ENCODE results near the gene RAN.

DNA sequence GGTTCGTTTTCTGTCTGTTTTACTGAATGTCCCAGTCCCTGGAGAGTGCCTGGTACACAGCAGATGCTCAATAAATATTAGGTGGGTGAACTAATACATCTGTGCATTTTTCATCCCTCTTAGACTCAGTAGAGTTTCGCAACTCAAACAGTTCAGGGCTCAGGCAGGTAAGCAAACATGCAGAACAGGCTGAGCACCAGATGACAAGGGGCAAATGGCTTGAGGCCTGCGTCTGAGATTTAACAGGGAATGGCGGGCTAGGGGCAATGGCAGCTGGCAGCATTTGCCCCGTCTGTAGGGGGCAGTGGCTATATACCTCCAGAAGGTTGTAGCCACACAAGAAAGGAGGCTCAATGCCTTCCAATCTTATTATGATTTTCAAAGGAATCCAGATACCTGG is 8.6 kb upstream of the RAN start:
- TF ChIP-seq, protein P1, sequence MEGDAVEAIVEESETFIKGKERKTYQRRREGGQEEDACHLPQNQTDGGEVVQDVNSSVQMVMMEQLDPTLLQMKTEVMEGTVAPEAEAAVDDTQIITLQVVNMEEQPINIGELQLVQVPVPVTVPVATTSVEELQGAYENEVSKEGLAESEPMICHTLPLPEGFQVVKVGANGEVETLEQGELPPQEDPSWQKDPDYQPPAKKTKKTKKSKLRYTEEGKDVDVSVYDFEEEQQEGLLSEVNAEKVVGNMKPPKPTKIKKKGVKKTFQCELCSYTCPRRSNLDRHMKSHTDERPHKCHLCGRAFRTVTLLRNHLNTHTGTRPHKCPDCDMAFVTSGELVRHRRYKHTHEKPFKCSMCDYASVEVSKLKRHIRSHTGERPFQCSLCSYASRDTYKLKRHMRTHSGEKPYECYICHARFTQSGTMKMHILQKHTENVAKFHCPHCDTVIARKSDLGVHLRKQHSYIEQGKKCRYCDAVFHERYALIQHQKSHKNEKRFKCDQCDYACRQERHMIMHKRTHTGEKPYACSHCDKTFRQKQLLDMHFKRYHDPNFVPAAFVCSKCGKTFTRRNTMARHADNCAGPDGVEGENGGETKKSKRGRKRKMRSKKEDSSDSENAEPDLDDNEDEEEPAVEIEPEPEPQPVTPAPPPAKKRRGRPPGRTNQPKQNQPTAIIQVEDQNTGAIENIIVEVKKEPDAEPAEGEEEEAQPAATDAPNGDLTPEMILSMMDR (IDR thresholded peaks at IDR 0.05) = no peak
- TF ChIP-seq SIN3A (IDR thresholded peaks at IDR 0.05; ENCODE audit: borderline replicate concordance, insufficient read depth, low read depth, low read length) = no peak
- no peak for TF ChIP-seq POLR2AphosphoS5 (IDR thresholded peaks at IDR 0.05; ENCODE audit: low read depth, low read length)
- no peak for TF ChIP-seq TCF7L2 (IDR thresholded peaks at IDR 0.05; ENCODE audit: low read depth, low read length)
- TF ChIP-seq, protein P2, sequence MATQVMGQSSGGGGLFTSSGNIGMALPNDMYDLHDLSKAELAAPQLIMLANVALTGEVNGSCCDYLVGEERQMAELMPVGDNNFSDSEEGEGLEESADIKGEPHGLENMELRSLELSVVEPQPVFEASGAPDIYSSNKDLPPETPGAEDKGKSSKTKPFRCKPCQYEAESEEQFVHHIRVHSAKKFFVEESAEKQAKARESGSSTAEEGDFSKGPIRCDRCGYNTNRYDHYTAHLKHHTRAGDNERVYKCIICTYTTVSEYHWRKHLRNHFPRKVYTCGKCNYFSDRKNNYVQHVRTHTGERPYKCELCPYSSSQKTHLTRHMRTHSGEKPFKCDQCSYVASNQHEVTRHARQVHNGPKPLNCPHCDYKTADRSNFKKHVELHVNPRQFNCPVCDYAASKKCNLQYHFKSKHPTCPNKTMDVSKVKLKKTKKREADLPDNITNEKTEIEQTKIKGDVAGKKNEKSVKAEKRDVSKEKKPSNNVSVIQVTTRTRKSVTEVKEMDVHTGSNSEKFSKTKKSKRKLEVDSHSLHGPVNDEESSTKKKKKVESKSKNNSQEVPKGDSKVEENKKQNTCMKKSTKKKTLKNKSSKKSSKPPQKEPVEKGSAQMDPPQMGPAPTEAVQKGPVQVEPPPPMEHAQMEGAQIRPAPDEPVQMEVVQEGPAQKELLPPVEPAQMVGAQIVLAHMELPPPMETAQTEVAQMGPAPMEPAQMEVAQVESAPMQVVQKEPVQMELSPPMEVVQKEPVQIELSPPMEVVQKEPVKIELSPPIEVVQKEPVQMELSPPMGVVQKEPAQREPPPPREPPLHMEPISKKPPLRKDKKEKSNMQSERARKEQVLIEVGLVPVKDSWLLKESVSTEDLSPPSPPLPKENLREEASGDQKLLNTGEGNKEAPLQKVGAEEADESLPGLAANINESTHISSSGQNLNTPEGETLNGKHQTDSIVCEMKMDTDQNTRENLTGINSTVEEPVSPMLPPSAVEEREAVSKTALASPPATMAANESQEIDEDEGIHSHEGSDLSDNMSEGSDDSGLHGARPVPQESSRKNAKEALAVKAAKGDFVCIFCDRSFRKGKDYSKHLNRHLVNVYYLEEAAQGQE (IDR thresholded peaks at IDR 0.05; ENCODE audit: insufficient read depth in 1 of 2, low read depth in 2 of 2, low read length in 1 of 2) = no peak
